HL-60 (cell line): ENCODE results near the gene CD72.

Experiments used
- DNase-seq, 2 experiments: peaks; one replicate each; pipeline ENCODE4 v3.0.0-alpha.2; 2010 to 2020; ENCODE audit warnings: low read depth in 1 of 2, low spot score in 1 of 2
- H3K27ac ChIP-seq: fragments of 250-450 bp; sonication (Bioruptor Pico); replicated peaks from 2 replicates; pipeline ENCODE4 v1.5.1; 2020; ENCODE audit warnings: mild to moderate bottlenecking, moderate library complexity
- H3K27me3 ChIP-seq: fragments of 250-450 bp; sonication (Bioruptor Pico); 2 replicates; pipeline ENCODE4 v1.5.1; 2021; ENCODE audit warnings: mild to moderate bottlenecking, moderate library complexity; ENCODE audit not compliant: insufficient read depth, poor library complexity, severe bottlenecking
- H3K4me3 ChIP-seq: replicated peaks from 2 replicates; pipeline ENCODE4 v1.5.1; 2011; ENCODE audit warnings: mild to moderate bottlenecking, control low read depth, low read length; ENCODE audit not compliant: insufficient read depth
- CTCF ChIP-seq: IDR thresholded peaks from one replicate; pipeline ENCODE4 v1.5.1; 2011; ENCODE audit warnings: low read length, control low read depth, inconsistent platforms; ENCODE audit not compliant: insufficient read depth
- GABPA ChIP-seq: IDR thresholded peaks from 2 replicates; pipeline ENCODE4 v1.6.1; 2012; ENCODE audit warnings: low read depth
- POLR2AphosphoS5 ChIP-seq: IDR thresholded peaks from 2 replicates; pipeline ENCODE4 v1.6.1; 2012; ENCODE audit warnings: low read depth
- SPI1 ChIP-seq: IDR thresholded peaks from 2 replicates; pipeline ENCODE4 v1.6.1; 2012; ENCODE audit warnings: low read depth, mild to moderate bottlenecking, borderline replicate concordance
- TF ChIP-seq, protein P1 (sequence below): IDR thresholded peaks from 2 replicates; pipeline ENCODE4 v1.6.1; 2012; ENCODE audit warnings: low read depth; ENCODE audit not compliant: insufficient replicate concordance

The CD72 gene

GRCh38 chr9:35604578-35605350 lies 13.4 kb downstream of the CD72 start, which contains the start of gene TESK1:
Gene TESK1, plus strand, starts transcription at chr9:35605262. Its CDS starts 358 bp downstream, at chr9:35605620.
- Histone ChIP-seq H3K4me3 (peak within 1 kb of the TSS; percentile 60), H3K27me3 (no peaks in the 10 kb centered on the region), H3K27ac (peak within 1 kb of the TSS; percentile 49)
- peak in 1 of 2 experiments; percentile 50 for DNase-seq
- TF ChIP-seq POLR2AphosphoS5 (no peak), GABPA (no peak), CTCF (no peak), SPI1 (no peak)
- TF ChIP-seq, protein P1, sequence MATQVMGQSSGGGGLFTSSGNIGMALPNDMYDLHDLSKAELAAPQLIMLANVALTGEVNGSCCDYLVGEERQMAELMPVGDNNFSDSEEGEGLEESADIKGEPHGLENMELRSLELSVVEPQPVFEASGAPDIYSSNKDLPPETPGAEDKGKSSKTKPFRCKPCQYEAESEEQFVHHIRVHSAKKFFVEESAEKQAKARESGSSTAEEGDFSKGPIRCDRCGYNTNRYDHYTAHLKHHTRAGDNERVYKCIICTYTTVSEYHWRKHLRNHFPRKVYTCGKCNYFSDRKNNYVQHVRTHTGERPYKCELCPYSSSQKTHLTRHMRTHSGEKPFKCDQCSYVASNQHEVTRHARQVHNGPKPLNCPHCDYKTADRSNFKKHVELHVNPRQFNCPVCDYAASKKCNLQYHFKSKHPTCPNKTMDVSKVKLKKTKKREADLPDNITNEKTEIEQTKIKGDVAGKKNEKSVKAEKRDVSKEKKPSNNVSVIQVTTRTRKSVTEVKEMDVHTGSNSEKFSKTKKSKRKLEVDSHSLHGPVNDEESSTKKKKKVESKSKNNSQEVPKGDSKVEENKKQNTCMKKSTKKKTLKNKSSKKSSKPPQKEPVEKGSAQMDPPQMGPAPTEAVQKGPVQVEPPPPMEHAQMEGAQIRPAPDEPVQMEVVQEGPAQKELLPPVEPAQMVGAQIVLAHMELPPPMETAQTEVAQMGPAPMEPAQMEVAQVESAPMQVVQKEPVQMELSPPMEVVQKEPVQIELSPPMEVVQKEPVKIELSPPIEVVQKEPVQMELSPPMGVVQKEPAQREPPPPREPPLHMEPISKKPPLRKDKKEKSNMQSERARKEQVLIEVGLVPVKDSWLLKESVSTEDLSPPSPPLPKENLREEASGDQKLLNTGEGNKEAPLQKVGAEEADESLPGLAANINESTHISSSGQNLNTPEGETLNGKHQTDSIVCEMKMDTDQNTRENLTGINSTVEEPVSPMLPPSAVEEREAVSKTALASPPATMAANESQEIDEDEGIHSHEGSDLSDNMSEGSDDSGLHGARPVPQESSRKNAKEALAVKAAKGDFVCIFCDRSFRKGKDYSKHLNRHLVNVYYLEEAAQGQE: no peak

DNA sequence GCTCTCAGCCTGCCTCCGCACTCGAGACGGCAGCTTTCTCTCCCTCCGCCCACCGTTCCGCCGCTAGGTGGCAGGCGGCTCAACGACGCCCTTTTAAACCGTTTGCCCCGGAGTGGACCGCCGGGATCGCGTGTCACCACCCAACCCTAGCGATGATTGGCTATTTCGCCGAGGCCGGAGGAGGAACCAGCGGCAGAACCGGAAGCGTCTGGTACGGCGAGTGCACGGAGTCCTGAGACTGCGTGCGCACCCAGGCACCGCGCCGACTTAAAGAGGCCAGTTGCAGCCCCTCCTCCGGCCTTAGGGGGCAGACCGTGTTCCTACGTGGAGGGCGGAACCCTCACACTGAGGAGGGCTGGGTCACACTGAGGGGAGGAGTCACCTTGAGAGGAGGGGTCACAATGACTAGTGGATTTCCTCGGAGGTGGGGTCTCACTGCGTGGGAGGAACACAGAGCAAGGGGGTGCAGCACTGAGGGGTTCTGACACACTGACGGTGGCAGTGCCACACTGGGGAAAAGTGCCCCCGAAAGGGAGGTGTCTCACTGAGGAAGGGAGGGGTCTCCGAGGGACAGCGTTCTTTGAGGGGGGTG lies 14.1 kb downstream of the CD72 start:
- peak; percentile 99 to 100 for DNase-seq
- peak overlapping the region; percentile 59 for H3K27ac ChIP-seq
- H3K4me3 ChIP-seq: peak overlapping the region; percentile 60
- TF ChIP-seq GABPA (peak; percentile 71), SPI1 (no peak), POLR2AphosphoS5 (peak; percentile 86; the same call in 1 of the 2 replicates), CTCF (peak; percentile 77)
- TF ChIP-seq, protein P1: no peak
- no peaks in the 10 kb centered on the region for H3K27me3 ChIP-seq

DNA sequence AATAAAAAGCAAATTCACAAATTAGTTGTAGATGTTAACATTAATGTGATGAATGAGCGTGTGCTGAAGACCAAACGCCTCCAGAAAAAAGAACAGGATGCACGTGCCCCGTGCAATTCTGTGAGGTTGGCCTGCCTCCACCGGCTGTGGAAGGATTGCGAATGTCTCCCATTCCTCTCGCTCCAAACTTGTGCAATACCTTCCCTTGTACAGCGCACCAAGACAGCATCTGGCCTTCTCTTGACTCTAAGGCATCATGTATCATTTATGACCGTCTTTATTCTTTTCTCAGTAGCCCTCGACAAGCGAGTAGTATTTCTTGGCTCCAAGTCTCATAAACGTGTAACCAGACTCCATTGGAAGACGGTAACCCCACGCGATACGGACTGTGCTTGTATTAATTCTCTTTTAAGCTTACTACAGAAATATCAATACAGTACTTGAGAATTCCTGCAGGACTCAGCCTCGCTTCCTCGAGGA lies 14.7 kb downstream of the CD72 start:
- TF ChIP-seq, protein P1: peak; percentile 21
- TF ChIP-seq GABPA: no peak
- H3K4me3 ChIP-seq: 0 out of 2 replicates have a peak overlapping the region, but pooled peaks have one; percentile 23

More for the DNA sequence above, 14.7 kb downstream of the CD72 start:
- Histone ChIP-seq H3K27ac (peak overlapping the region; percentile 59), H3K27me3 (no peaks in the 10 kb centered on the region)
- DNase-seq: peak; percentile 59 to 60
